HepG2 (cell line): ENCODE results near the gene NUDT2. TPM values are rescaled to one million over a fixed set of nuclear protein-coding genes. Genes with fewer than 3 reads are reported as not detected.

ENCODE experiments used
- ATAC-seq: fragments of 200-7000 bp; cut with Tn5 transposase; 3 replicates; pipeline ENCODE4 v1.9.1; 2020; ENCODE audit warnings: mild to moderate bottlenecking, moderate library complexity
- BruUV-seq: library from RNA; stranded (reverse); fragments of 400-500 nt; replicated peaks from 2 replicates; lab custom pipeline; 2021; lab: Mats Ljungman, UMichigan
- CTCF ChIA-PET: fragments of 300-600 bp; formaldehyde crosslinking; extraction: SDS; loops from one replicate; lab custom pipeline; 2021; ENCODE audit warnings: low total read pairs, inconsistent platforms, low intra/inter-chr PET ratio; lab: Yijun Ruan, JAX
- POLR2A ChIA-PET: fragments of 350-600 bp; sonication (Branson Sonifier 250); formaldehyde crosslinking; loops from one replicate; lab custom pipeline; 2020; ENCODE audit warnings: antibody characterized with exemption, inconsistent platforms; lab: Yijun Ruan, JAX
- DNase-seq: peaks from one replicate; pipeline ENCODE4 v3.0.0-alpha.2; 2015; ENCODE audit warnings: low spot score
- FAIRE-seq: peaks from 3 replicates; lab custom pipeline; 2011; peaks lifted over from hg19 to GRCh38; lab: Jason Lieb, UNC
- H2AFZ ChIP-seq: one replicate; pipeline ENCODE4 v1.6.1; 2011; ENCODE audit warnings: low read length, inconsistent platforms
- H3K27ac ChIP-seq: fragments of 300-600 bp; 3 replicates; pipeline ENCODE4 v1.8.0; 2011; ENCODE audit warnings: mixed run types, mild to moderate bottlenecking, mixed read lengths, low read length, inconsistent platforms; ENCODE audit not compliant: insufficient read depth; ENCODE audit errors: extremely low read length
- H3K27me3 ChIP-seq, 2 experiments: fragments of 200-600 bp in 1 of 2; 2 replicates in 1 of 2; 3 replicates in 1 of 2; pipeline versions ENCODE4 v1.6.0 to v1.8.0; 2011; ENCODE audit warnings: low read length in 2 of 2, mild to moderate bottlenecking in 2 of 2, moderate library complexity in 2 of 2, inconsistent platforms in 1 of 2; ENCODE audit not compliant: insufficient read depth in 2 of 2, control insufficient read depth in 1 of 2
- H3K36me3 ChIP-seq, 2 experiments: fragments of 200-600 bp in 1 of 2; replicated peaks in 1 of 2; 2 replicates in 1 of 2; 3 replicates in 1 of 2; pipeline versions ENCODE4 v1.5.1 to v1.8.0; 2011; ENCODE audit warnings: low read length in 2 of 2, inconsistent platforms in 1 of 2; ENCODE audit not compliant: insufficient read depth in 2 of 2, control insufficient read depth in 1 of 2
- H3K4me1 ChIP-seq: 2 replicates; pipeline ENCODE4 v1.5.1; 2012; ENCODE audit warnings: low read length, inconsistent platforms; ENCODE audit not compliant: insufficient read depth
- H3K4me2 ChIP-seq: 2 replicates; pipeline ENCODE4 v1.6.0; 2011; ENCODE audit warnings: low read depth, low read length, inconsistent platforms
- H3K4me3 ChIP-seq, 3 experiments: fragments of 200-600 bp in 1 of 3; sonication (generic), shearing (Covaris generic) in 1 of 3; replicated peaks in 1 of 3; 2 replicates each; pipeline ENCODE4 v1.5.1; 2011 to 2016; ENCODE audit warnings: low read length in 3 of 3, inconsistent platforms in 2 of 3, low read depth in 2 of 3, mild to moderate bottlenecking in 2 of 3, control low read depth in 1 of 3, mixed read lengths in 1 of 3; ENCODE audit not compliant: insufficient read depth in 1 of 3
- H3K79me2 ChIP-seq: one replicate; pipeline ENCODE4 v1.6.1; 2011; ENCODE audit warnings: low read length, inconsistent platforms; ENCODE audit not compliant: insufficient read depth
- H3K9ac ChIP-seq: 2 replicates; pipeline ENCODE4 v1.6.0; 2011; ENCODE audit warnings: mild to moderate bottlenecking, low read depth, low read length, inconsistent platforms; ENCODE audit not compliant: insufficient read depth
- H3K9me3 ChIP-seq: 2 replicates; pipeline ENCODE4 v1.5.1; 2012; ENCODE audit warnings: mild to moderate bottlenecking, low read length
- H4K20me1 ChIP-seq: 2 replicates; pipeline ENCODE4 v1.6.0; 2011; ENCODE audit warnings: inconsistent platforms, mild to moderate bottlenecking, low read length, moderate library complexity; ENCODE audit not compliant: insufficient read depth
- AGO1 ChIP-seq: fragments of 200-400 bp; formaldehyde crosslinking; IDR thresholded peaks from 2 replicates; pipeline ENCODE4 v1.6.1; 2017; ENCODE audit warnings: mild to moderate bottlenecking, low read depth, low read length, moderate library complexity; ENCODE audit not compliant: poor library complexity, severe bottlenecking
- HDAC2 ChIP-seq: sonication (generic); formaldehyde crosslinking; IDR thresholded peaks from 2 replicates; pipeline ENCODE4 v1.4.0; 2020; ENCODE audit warnings: missing genetic modification reagents
- HOXD1 ChIP-seq: sonication (generic); formaldehyde crosslinking; IDR thresholded peaks from 2 replicates; pipeline ENCODE4 v1.5.0; 2020; ENCODE audit warnings: missing genetic modification reagents
- MIER3 ChIP-seq: IDR thresholded peaks from 2 replicates; pipeline ENCODE4 v1.6.1; 2016; ENCODE audit warnings: missing compliant biosample characterization, borderline replicate concordance
- NCOA5 ChIP-seq: sonication (generic); formaldehyde crosslinking; IDR thresholded peaks from 2 replicates; pipeline ENCODE4 v1.4.0; 2020; ENCODE audit warnings: missing genetic modification reagents
- NFYB ChIP-seq: sonication (generic); formaldehyde crosslinking; IDR thresholded peaks from 2 replicates; pipeline ENCODE4 v1.4.0; 2020; ENCODE audit warnings: missing genetic modification reagents
- NRL ChIP-seq: sonication (generic); formaldehyde crosslinking; IDR thresholded peaks from 2 replicates; pipeline ENCODE4 v1.5.0; 2020; ENCODE audit warnings: missing genetic modification reagents, mild to moderate bottlenecking, moderate library complexity, borderline replicate concordance
- REST ChIP-seq, 2 experiments: IDR thresholded peaks; 2 replicates each; pipeline ENCODE4 v1.6.1; 2011 to 2012; ENCODE audit warnings: low read length in 2 of 2, borderline replicate concordance in 1 of 2, low read depth in 1 of 2, mild to moderate bottlenecking in 1 of 2, moderate library complexity in 1 of 2
- RORA ChIP-seq: sonication (generic); formaldehyde crosslinking; IDR thresholded peaks from 2 replicates; pipeline ENCODE4 v1.5.0; 2020; ENCODE audit warnings: mild to moderate bottlenecking, missing genetic modification reagents, moderate library complexity
- SETDB1 ChIP-seq: sonication (generic); formaldehyde crosslinking; IDR thresholded peaks from 2 replicates; pipeline ENCODE4 v1.5.1; 2020; ENCODE audit warnings: missing genetic modification reagents, mild to moderate bottlenecking, borderline replicate concordance
- SMAD9 ChIP-seq: sonication (generic); formaldehyde crosslinking; IDR thresholded peaks from 2 replicates; pipeline ENCODE4 v1.5.1; 2020; ENCODE audit warnings: mild to moderate bottlenecking, missing genetic modification reagents
- TRAFD1 ChIP-seq: sonication (generic); formaldehyde crosslinking; IDR thresholded peaks from 2 replicates; pipeline ENCODE4 v1.5.1; 2020; ENCODE audit warnings: missing genetic modification reagents, mild to moderate bottlenecking, borderline replicate concordance
- ZNF292 ChIP-seq: sonication (generic); formaldehyde crosslinking; IDR thresholded peaks from 2 replicates; pipeline ENCODE4 v1.8.1; 2022; ENCODE audit warnings: mild to moderate bottlenecking, low read depth, missing genetic modification reagents, borderline replicate concordance
- ZNF510 ChIP-seq: sonication (generic); formaldehyde crosslinking; IDR thresholded peaks from 2 replicates; pipeline ENCODE4 v1.4.0; 2020; ENCODE audit warnings: low read depth, mild to moderate bottlenecking, missing genetic modification reagents
- ZNF563 ChIP-seq: sonication (generic); formaldehyde crosslinking; IDR thresholded peaks from 2 replicates; pipeline ENCODE4 v1.8.0; 2022; ENCODE audit warnings: mild to moderate bottlenecking, moderate library complexity, missing genetic modification reagents
- ZNF768 ChIP-seq: sonication (generic); formaldehyde crosslinking; IDR thresholded peaks from 2 replicates; pipeline ENCODE4 v1.4.0; 2020; ENCODE audit warnings: missing genetic modification reagents
- WGBS: methylation state at CpG from one replicate; pipeline ENCODE4 v1.1.6; 2017; ENCODE audit warnings: low lambda C conversion rate; 5-methylcytosine and 5-hydroxymethylcytosine counted together
- in situ Hi-C: cut with HindIII; loops from 2 replicates; pipeline ENCODE4 v1.10.0; 2017; ENCODE audit warnings: low pct_unique_long_range_greater_than_20kb; ENCODE audit not compliant: extremely low pct_ligation_motif_present
- intact Hi-C: fragments of 100-400 bp; cut with micrococcal nuclease; formaldehyde crosslinking; loops from one replicate; pipeline ENCODE4 v1.10.0; 2022; ENCODE audit not compliant: unreplicated experiment
- polyA plus RNA-seq, 8 experiments: library from polyadenylated mRNA; depleted of rRNA in 3 of 8; stranded (reverse) in 7 of 8; unstranded in 1 of 8; fragments of >200 nt; fragmentation: Illumina TruSeq in 4 of 8; extraction: Trizol in 4 of 8; gene quantifications; 2 replicates each; pipeline versions ENCODE4 v1.2.1 to v1.2.3, GENCODE V29; 2011 to 2016; ENCODE audit warnings: low read depth in 4 of 8, missing spikeins in 1 of 8, mixed read lengths in 1 of 8; ENCODE audit not compliant: insufficient read depth in 1 of 8
- total RNA-seq, 5 experiments: library from RNA; depleted of rRNA; stranded (reverse); fragments of >200 nt; fragmentation: Illumina TruSeq; extraction: Trizol; gene quantifications; 2 replicates each; pipeline ENCODE4 v1.2.3, GENCODE V29; 2016; ENCODE audit warnings: low read depth in 1 of 5
- TF ChIP-seq, protein P1 (sequence below): sonication (generic); formaldehyde crosslinking; IDR thresholded peaks from 2 replicates; pipeline ENCODE4 v1.5.1; 2020; ENCODE audit warnings: missing genetic modification reagents, mild to moderate bottlenecking, borderline replicate concordance

The NUDT2 gene
- total and polyA plus RNA-seq, 2 of the 13 experiments (the other 11 are each of a cell fraction or from before 2014, with no cell fraction given) = 19.9 to 24.6 TPM

- Histone ChIP-seq H3K9me3 (no peaks in the 10 kb centered on the region), H4K20me1 (no peaks in the 10 kb centered on the region), H3K9ac (no peak overlapping the region), H3K36me3 (no peaks in the 10 kb centered on the region), H3K4me3 (no peak overlapping the region), H3K4me1 (peaks cover 28% of the 10 kb centered on the region), H3K79me2 (no peaks in the 10 kb centered on the region), H3K27ac (no peak overlapping the region), H2AFZ (no peak overlapping the region), H3K27me3 (no peaks in the 10 kb centered on the region), H3K4me2 (no peak overlapping the region)
- 80% methylated on average over 4 of the region's 6 CpGs for WGBS
- ChIA-PET CTCF (no interaction called here), POLR2A (no interaction called here)
- in situ Hi-C loops (no loop called here), intact Hi-C loops (no loop called here)
- DNase-seq = no peak
- ATAC-seq = no peak
- no TSS peak for BruUV-seq
- no peak for FAIRE-seq
- TF ChIP-seq HOXD1 = no peak
- no peak for TF ChIP-seq NFYB (CRISPR knock-in tag)
- TF ChIP-seq MIER3 (CRISPR knock-in tag) = no peak
- no peak for TF ChIP-seq AGO1
- TF ChIP-seq ZNF563 = no peak
- no peak for TF ChIP-seq RORA (CRISPR knock-in tag)
- TF ChIP-seq, protein P1, sequence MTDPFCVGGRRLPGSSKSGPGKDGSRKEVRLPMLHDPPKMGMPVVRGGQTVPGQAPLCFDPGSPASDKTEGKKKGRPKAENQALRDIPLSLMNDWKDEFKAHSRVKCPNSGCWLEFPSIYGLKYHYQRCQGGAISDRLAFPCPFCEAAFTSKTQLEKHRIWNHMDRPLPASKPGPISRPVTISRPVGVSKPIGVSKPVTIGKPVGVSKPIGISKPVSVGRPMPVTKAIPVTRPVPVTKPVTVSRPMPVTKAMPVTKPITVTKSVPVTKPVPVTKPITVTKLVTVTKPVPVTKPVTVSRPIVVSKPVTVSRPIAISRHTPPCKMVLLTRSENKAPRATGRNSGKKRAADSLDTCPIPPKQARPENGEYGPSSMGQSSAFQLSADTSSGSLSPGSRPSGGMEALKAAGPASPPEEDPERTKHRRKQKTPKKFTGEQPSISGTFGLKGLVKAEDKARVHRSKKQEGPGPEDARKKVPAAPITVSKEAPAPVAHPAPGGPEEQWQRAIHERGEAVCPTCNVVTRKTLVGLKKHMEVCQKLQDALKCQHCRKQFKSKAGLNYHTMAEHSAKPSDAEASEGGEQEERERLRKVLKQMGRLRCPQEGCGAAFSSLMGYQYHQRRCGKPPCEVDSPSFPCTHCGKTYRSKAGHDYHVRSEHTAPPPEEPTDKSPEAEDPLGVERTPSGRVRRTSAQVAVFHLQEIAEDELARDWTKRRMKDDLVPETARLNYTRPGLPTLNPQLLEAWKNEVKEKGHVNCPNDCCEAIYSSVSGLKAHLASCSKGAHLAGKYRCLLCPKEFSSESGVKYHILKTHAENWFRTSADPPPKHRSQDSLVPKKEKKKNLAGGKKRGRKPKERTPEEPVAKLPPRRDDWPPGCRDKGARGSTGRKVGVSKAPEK (CRISPR knock-in tag) = no peak
- TF ChIP-seq NCOA5 (CRISPR knock-in tag) = no peak
- no peak for TF ChIP-seq REST (IDR thresholded peaks at IDR 0.05; ENCODE audit: borderline replicate concordance in 1 of 2, low read depth in 1 of 2, low read length in 2 of 2)
- TF ChIP-seq ZNF292 (CRISPR knock-in tag) = no peak
- no peak for TF ChIP-seq ZNF768 (CRISPR knock-in tag)
- TF ChIP-seq SETDB1 (CRISPR knock-in tag) = no peak
- no peak for TF ChIP-seq ZNF510 (CRISPR knock-in tag)
- no peak for TF ChIP-seq NRL
- no peak for TF ChIP-seq SMAD9 (CRISPR knock-in tag)
- TF ChIP-seq HDAC2 = no peak
- TF ChIP-seq TRAFD1 (CRISPR knock-in tag) = no peak
These were observed 56.3 kb downstream of the NUDT2 start for GRCh38 chr9:34385561-34386230.
